ENCODE results near the gene PSMA6.

DNA sequence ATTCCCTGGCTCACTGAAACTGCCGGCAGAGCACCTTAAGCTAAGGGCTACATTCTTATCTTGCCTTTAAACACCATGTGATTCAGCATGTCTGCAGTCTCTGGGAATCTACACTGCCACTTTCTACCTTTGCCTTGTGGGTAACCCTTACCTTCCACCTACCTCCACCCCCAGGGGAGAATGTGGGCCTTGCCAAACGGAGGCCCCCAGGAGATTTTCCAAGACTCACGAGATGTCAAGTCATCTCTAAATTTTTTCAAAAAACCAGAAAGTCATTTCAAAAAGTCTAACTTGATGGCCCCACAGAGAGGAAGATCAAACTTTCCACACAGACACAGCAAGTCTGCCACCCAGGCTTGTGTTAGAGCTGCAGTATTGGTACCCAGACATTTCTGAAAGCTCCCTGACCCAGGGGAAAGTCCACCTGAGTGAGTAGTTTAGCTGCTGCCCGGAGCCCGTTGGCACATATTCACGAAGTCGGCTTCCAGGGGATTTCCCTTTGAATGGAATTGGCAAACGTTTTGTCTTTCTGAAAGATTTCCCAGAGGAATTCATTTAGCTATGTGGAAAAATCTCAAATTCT is 4.7 kb upstream of the PSMA6 start:
- no peak for TF ChIP-seq POLR2A (IDR thresholded peaks at IDR 0.05)
- TF ChIP-seq, protein P1, sequence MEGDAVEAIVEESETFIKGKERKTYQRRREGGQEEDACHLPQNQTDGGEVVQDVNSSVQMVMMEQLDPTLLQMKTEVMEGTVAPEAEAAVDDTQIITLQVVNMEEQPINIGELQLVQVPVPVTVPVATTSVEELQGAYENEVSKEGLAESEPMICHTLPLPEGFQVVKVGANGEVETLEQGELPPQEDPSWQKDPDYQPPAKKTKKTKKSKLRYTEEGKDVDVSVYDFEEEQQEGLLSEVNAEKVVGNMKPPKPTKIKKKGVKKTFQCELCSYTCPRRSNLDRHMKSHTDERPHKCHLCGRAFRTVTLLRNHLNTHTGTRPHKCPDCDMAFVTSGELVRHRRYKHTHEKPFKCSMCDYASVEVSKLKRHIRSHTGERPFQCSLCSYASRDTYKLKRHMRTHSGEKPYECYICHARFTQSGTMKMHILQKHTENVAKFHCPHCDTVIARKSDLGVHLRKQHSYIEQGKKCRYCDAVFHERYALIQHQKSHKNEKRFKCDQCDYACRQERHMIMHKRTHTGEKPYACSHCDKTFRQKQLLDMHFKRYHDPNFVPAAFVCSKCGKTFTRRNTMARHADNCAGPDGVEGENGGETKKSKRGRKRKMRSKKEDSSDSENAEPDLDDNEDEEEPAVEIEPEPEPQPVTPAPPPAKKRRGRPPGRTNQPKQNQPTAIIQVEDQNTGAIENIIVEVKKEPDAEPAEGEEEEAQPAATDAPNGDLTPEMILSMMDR (IDR thresholded peaks at IDR 0.05), result no peak
